ENCODE data around the gene OR4D2.
"Not testable (repeated sequence)": the region's sequence is repeated elsewhere in the genome, so short reads cannot be mapped to it uniquely, and the experiment has no call there.

OR4D2 gene

GRCh38 chr17:58127846-58128245 is 38.9 kb upstream of the OR4D2 start:
- no peaks in the 10 kb centered on the region for H3K9me3 ChIP-seq
- H3K4me3 ChIP-seq (ENCODE audit: low read depth in 1 of 2, low read length in 1 of 2): no peak overlapping the region
- H3K27ac ChIP-seq: no peak overlapping the region
- TF ChIP-seq, protein P1, sequence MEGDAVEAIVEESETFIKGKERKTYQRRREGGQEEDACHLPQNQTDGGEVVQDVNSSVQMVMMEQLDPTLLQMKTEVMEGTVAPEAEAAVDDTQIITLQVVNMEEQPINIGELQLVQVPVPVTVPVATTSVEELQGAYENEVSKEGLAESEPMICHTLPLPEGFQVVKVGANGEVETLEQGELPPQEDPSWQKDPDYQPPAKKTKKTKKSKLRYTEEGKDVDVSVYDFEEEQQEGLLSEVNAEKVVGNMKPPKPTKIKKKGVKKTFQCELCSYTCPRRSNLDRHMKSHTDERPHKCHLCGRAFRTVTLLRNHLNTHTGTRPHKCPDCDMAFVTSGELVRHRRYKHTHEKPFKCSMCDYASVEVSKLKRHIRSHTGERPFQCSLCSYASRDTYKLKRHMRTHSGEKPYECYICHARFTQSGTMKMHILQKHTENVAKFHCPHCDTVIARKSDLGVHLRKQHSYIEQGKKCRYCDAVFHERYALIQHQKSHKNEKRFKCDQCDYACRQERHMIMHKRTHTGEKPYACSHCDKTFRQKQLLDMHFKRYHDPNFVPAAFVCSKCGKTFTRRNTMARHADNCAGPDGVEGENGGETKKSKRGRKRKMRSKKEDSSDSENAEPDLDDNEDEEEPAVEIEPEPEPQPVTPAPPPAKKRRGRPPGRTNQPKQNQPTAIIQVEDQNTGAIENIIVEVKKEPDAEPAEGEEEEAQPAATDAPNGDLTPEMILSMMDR (IDR thresholded peaks at IDR 0.05): no peak
- peaks cover 62% of the 10 kb centered on the region for H3K27me3 ChIP-seq
- no peaks in the 10 kb centered on the region for H3K36me3 ChIP-seq
- no peaks in the 10 kb centered on the region for H3K4me1 ChIP-seq (ENCODE audit: control insufficient read depth in 1 of 2, insufficient read depth in 1 of 2, low read depth in 1 of 2, low read length in 1 of 2)

DNA sequence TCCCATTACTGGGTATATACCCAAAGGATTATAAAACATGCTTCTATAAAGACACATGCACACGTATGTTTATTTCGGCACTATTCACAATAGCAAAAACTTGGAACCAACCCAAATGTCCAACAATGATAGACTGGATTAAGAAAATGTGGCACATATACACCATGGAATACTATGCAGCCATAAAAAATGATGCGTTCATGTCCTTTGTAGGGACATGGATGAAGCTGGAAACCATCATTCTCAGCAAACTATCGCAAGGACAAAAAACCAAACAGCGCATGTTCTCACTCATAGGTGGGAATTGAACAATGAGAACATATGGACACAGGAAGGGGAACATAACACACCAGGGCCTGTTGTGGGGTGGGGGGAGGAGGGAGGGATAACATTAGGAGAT is 34.1 kb upstream of the OR4D2 start:
- not testable (repeated sequence) for H3K9me3 ChIP-seq; H3K4me1 ChIP-seq (ENCODE audit: control insufficient read depth in 1 of 2, insufficient read depth in 1 of 2, low read depth in 1 of 2, low read length in 1 of 2); H3K27ac ChIP-seq; H3K4me3 ChIP-seq (ENCODE audit: low read depth in 1 of 2, low read length in 1 of 2); H3K36me3 ChIP-seq
- H3K27me3 ChIP-seq: peaks cover 71% of the 10 kb centered on the region

- H3K36me3 ChIP-seq: no peaks in the 10 kb centered on the region
- H3K4me1 ChIP-seq (ENCODE audit: control insufficient read depth in 1 of 2, insufficient read depth in 1 of 2, low read depth in 1 of 2, low read length in 1 of 2): no peaks in the 10 kb centered on the region
- no peak overlapping the region for H3K4me3 ChIP-seq (ENCODE audit: low read depth in 1 of 2, low read length in 1 of 2)
- no peaks in the 10 kb centered on the region for H3K9me3 ChIP-seq
- no peak overlapping the region for H3K27ac ChIP-seq
- H3K27me3 ChIP-seq: peaks cover 82% of the 10 kb centered on the region
- TF ChIP-seq, protein P1 (IDR thresholded peaks at IDR 0.05): no peak
Observed at GRCh38 chr17:58136669-58137279, 30.0 kb upstream of the OR4D2 start.

DNA sequence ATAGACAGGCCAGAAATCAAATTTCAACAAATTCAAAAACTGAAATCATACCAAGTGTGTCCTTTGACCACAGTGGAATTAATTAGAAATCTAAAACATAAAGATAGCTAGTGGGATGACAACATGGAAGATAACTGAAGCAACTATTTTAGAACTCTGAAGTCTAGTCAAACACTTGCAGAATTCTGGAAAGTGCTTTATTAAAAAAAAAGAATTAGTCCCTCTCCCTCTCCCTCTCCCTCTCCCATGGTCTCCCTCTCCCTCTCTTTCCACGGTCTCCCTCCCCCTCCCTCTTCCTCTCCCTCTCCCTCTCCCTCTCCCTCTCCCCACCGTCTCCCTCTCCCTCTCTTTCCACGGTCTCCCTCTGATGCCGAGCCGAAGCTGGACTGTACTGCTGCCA is 25.3 kb upstream of the OR4D2 start:
- H3K27ac ChIP-seq: no peak overlapping the region
- no peaks in the 10 kb centered on the region for H3K4me1 ChIP-seq (ENCODE audit: control insufficient read depth in 1 of 2, insufficient read depth in 1 of 2, low read depth in 1 of 2, low read length in 1 of 2)
- no peak overlapping the region for H3K4me3 ChIP-seq (ENCODE audit: low read depth in 1 of 2, low read length in 1 of 2)
- no peaks in the 10 kb centered on the region for H3K9me3 ChIP-seq
- peaks cover 49% of the 10 kb centered on the region for H3K27me3 ChIP-seq
- no peaks in the 10 kb centered on the region for H3K36me3 ChIP-seq
- TF ChIP-seq, protein P1 (IDR thresholded peaks at IDR 0.05): no peak

DNA sequence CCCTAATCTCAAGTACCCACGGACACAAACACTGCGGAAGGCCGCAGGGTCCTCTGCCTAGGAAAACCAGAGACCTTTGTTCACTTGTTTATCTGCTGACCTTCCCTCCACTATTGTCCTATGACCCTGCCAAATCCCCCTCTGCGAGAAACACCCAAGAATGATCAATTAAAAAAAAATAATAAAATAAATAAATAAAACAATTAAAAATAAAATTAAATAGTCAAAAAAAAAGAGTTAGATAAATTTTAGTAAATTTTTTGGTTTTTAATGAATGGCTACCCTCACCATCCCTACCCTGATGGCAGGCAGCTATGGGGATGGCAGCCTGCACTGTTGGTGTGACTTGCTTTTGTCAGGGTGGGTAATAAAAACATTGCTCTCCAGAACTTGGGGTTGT is 23.4 kb upstream of the OR4D2 start:
- H3K9me3 ChIP-seq; H3K4me1 ChIP-seq (ENCODE audit: control insufficient read depth in 1 of 2, insufficient read depth in 1 of 2, low read depth in 1 of 2, low read length in 1 of 2); H3K36me3 ChIP-seq; H3K27ac ChIP-seq; H3K4me3 ChIP-seq (ENCODE audit: low read depth in 1 of 2, low read length in 1 of 2): not testable (repeated sequence)
- H3K27me3 ChIP-seq: peaks cover 38% of the 10 kb centered on the region

GRCh38 chr17:58144801-58145200 is 22.0 kb upstream of the OR4D2 start:
- TF ChIP-seq, protein P1 (IDR thresholded peaks at IDR 0.05): no peak
- Histone ChIP-seq H3K9me3 (no peaks in the 10 kb centered on the region), H3K4me3 (ENCODE audit: low read depth in 1 of 2, low read length in 1 of 2) (no peak overlapping the region), H3K27me3 (peaks cover 38% of the 10 kb centered on the region), H3K27ac (no peak overlapping the region), H3K36me3 (no peaks in the 10 kb centered on the region), H3K4me1 (ENCODE audit: control insufficient read depth in 1 of 2, insufficient read depth in 1 of 2, low read depth in 1 of 2, low read length in 1 of 2) (no peaks in the 10 kb centered on the region)
